HCEC 1CT (cell line): ENCODE measurements around the gene ASIC1.
"Not testable (repeated sequence)": the region's sequence is repeated elsewhere in the genome, so short reads cannot be mapped to it uniquely, and the experiment has no call there.

Experiments used
- DNase-seq: peaks from one replicate; pipeline ENCODE4 v3.0.0-alpha.2; 2017

The ASIC1 gene

GRCh38 chr12:50061946-50062686, 4.7 kb downstream of the ASIC1 start:
- no peak for DNase-seq

GRCh38 chr12:50062728-50063460, 5.5 kb downstream of the ASIC1 start:
- no peak for DNase-seq

GRCh38 chr12:50065726-50066310, 8.4 kb downstream of the ASIC1 start:
- peak; percentile 58 for DNase-seq

- DNase-seq, result peak; percentile 95
Measured at GRCh38 chr12:50066402-50066801, 9.0 kb downstream of the ASIC1 start.

GRCh38 chr12:50069069-50069468, 11.7 kb downstream of the ASIC1 start:
- DNase-seq, result no peak

GRCh38 chr12:50069539-50069938, 12.1 kb downstream of the ASIC1 start:
- DNase-seq, result no peak

GRCh38 chr12:50070314-50071060, 13.1 kb downstream of the ASIC1 start:
- DNase-seq, result peak; percentile 70

- no peak for DNase-seq
Measured at GRCh38 chr12:50072198-50072907, 15.0 kb downstream of the ASIC1 start.

GRCh38 chr12:50073206-50073605, 15.8 kb downstream of the ASIC1 start:
- DNase-seq, result no peak

- DNase-seq, result no peak
Measured at GRCh38 chr12:50073712-50074111, 16.3 kb downstream of the ASIC1 start.

GRCh38 chr12:50074936-50075807, 17.8 kb downstream of the ASIC1 start:
- DNase-seq, result peak; percentile 75

- DNase-seq, result no peak
Measured at GRCh38 chr12:50075808-50076170, 18.4 kb downstream of the ASIC1 start.

GRCh38 chr12:50077099-50077498, 19.7 kb downstream of the ASIC1 start:
- no peak for DNase-seq

- no peak for DNase-seq
Measured at GRCh38 chr12:50078281-50078680, 20.9 kb downstream of the ASIC1 start.

GRCh38 chr12:50079771-50080170, 22.4 kb downstream of the ASIC1 start:
- no peak for DNase-seq

GRCh38 chr12:50081096-50081808, 23.9 kb downstream of the ASIC1 start:
- no peak for DNase-seq

GRCh38 chr12:50082644-50083043, 25.2 kb downstream of the ASIC1 start:
- no peak for DNase-seq

GRCh38 chr12:50083301-50083700, 25.9 kb downstream of the ASIC1 start:
- no peak for DNase-seq

GRCh38 chr12:50084409-50084774, 27.0 kb downstream of the ASIC1 start:
- not testable (repeated sequence) for DNase-seq

GRCh38 chr12:50084775-50085614, 27.6 kb downstream of the ASIC1 start, which contains the start of gene SMARCD1:
Gene SMARCD1, plus strand, starts transcription at chr12:50085342. Its CDS starts 28 bp downstream, at chr12:50085370.
- peak; percentile 92 for DNase-seq
